Erythroblast (primary cell): Measurements from ENCODE around the gene SRGAP2.
"Not testable (repeated sequence)": the region's sequence is repeated elsewhere in the genome, so short reads cannot be mapped to it uniquely, and the experiment has no call there.

ENCODE experiments used
- DNase-seq, 2 experiments: peaks; one replicate each; lab custom pipeline; 2025; lab: John Stamatoyannopoulos, UW
- POLR2A ChIP-seq: IDR thresholded peaks from 2 replicates; pipeline ENCODE4 v1.6.1; 2011; ENCODE audit warnings: mild to moderate bottlenecking, low read length

The SRGAP2 gene

GRCh38 chr1:206203364-206204158 lies at the start of gene SRGAP2:
Gene SRGAP2 (plus strand): TSS chr1:206203541. CDS start chr1:206205971, 2,430 bp downstream.
- peak; percentile 72 to 84 for DNase-seq
- peak; percentile 11 for TF ChIP-seq POLR2A

- DNase-seq: not testable (repeated sequence)
Observed at GRCh38 chr1:206167350-206168029, 35.9 kb upstream of the SRGAP2 start.

GRCh38 chr1:206169794-206170193 lies 33.5 kb upstream of the SRGAP2 start:
- DNase-seq: not testable (repeated sequence)

- not testable (repeated sequence) for DNase-seq
Observed at GRCh38 chr1:206173110-206173719, 30.1 kb upstream of the SRGAP2 start.

GRCh38 chr1:206174182-206174868 lies 29.0 kb upstream of the SRGAP2 start:
- not testable (repeated sequence) for DNase-seq

- DNase-seq: not testable (repeated sequence)
Observed at GRCh38 chr1:206175459-206176113, 27.8 kb upstream of the SRGAP2 start.

- not testable (repeated sequence) for DNase-seq
Observed at GRCh38 chr1:206176114-206176502, 27.2 kb upstream of the SRGAP2 start.

GRCh38 chr1:206178061-206178989 lies 25.0 kb upstream of the SRGAP2 start:
- DNase-seq: peak in 1 of 2 experiments; percentile 32

GRCh38 chr1:206179666-206180065 lies 23.7 kb upstream of the SRGAP2 start:
- not testable (repeated sequence) for DNase-seq

- not testable (repeated sequence) for DNase-seq
Observed at GRCh38 chr1:206182368-206183317, 20.7 kb upstream of the SRGAP2 start.

- not testable (repeated sequence) for DNase-seq
Observed at GRCh38 chr1:206183788-206184187, 19.6 kb upstream of the SRGAP2 start.

GRCh38 chr1:206185778-206186177 lies 17.6 kb upstream of the SRGAP2 start:
- not testable (repeated sequence) for DNase-seq

- DNase-seq: not testable (repeated sequence)
Observed at GRCh38 chr1:206186826-206187225, 16.5 kb upstream of the SRGAP2 start.

- DNase-seq: not testable (repeated sequence)
Observed at GRCh38 chr1:206195182-206195581, 8.2 kb upstream of the SRGAP2 start.

- not testable (repeated sequence) for DNase-seq
Observed at GRCh38 chr1:206196748-206197424, 6.5 kb upstream of the SRGAP2 start.

- peak; percentile 99 for DNase-seq
Observed at GRCh38 chr1:206202789-206203363, 465 bp upstream of the SRGAP2 start, which contains the start of gene FAM72A. Gene FAM72A (minus strand): TSS chr1:206202839. CDS start chr1:206202025, 814 bp downstream.

- DNase-seq: not testable (repeated sequence)
Observed at GRCh38 chr1:206204159-206204511, 794 bp downstream of the SRGAP2 start.

- DNase-seq: peak; percentile 8 to 29
Observed at GRCh38 chr1:206204871-206205270, 1.5 kb downstream of the SRGAP2 start.
